ENCODE results near the gene DUOX1. TPM values are rescaled to one million over a fixed set of nuclear protein-coding genes. Genes with fewer than 3 reads are reported as not detected.

DUOX1 gene
- total and polyA plus RNA-seq, 2 of the 13 experiments (the other 11 are each of a cell fraction or from before 2014, with no cell fraction given): 0.03 TPM; not detected in 1

DNA sequence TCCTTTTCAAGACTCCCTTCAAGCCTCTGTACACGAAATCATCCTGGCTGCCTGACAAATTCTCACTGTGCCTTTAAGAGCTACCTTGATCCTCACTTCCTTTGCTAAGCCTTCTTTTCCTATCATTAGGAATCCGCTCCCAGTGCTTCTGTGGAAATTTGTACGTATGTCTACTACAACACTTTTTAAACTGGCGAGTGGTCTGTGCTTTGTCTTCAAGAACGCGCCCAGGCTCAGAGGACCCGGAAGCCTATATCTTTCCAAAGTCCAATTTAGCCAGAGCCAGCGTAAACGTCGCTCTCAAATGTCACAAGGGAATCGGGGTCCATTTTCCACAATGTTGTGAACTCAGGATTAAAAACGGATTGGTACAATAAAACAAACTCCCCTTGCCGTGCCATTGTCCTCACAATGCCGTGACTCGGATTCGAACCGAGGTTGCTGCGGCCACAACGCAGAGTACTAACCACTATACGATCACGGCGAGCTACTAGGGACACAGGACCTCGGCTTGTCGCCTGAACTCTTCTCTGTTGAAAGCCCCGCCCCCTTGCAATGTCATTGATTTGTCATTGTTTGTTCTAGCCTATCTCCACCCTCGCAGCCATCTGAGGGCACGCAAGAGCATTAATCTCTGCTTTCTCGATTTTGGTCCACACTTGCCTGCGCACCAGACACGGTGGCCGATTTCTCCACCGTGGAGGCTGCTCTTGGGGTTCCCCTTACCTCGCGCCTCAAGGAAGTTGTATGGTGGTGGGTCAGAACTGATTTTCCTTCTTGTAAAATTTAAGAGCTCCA is 70.4 kb downstream of the DUOX1 start (continued):
- TF ChIP-seq, protein P1, sequence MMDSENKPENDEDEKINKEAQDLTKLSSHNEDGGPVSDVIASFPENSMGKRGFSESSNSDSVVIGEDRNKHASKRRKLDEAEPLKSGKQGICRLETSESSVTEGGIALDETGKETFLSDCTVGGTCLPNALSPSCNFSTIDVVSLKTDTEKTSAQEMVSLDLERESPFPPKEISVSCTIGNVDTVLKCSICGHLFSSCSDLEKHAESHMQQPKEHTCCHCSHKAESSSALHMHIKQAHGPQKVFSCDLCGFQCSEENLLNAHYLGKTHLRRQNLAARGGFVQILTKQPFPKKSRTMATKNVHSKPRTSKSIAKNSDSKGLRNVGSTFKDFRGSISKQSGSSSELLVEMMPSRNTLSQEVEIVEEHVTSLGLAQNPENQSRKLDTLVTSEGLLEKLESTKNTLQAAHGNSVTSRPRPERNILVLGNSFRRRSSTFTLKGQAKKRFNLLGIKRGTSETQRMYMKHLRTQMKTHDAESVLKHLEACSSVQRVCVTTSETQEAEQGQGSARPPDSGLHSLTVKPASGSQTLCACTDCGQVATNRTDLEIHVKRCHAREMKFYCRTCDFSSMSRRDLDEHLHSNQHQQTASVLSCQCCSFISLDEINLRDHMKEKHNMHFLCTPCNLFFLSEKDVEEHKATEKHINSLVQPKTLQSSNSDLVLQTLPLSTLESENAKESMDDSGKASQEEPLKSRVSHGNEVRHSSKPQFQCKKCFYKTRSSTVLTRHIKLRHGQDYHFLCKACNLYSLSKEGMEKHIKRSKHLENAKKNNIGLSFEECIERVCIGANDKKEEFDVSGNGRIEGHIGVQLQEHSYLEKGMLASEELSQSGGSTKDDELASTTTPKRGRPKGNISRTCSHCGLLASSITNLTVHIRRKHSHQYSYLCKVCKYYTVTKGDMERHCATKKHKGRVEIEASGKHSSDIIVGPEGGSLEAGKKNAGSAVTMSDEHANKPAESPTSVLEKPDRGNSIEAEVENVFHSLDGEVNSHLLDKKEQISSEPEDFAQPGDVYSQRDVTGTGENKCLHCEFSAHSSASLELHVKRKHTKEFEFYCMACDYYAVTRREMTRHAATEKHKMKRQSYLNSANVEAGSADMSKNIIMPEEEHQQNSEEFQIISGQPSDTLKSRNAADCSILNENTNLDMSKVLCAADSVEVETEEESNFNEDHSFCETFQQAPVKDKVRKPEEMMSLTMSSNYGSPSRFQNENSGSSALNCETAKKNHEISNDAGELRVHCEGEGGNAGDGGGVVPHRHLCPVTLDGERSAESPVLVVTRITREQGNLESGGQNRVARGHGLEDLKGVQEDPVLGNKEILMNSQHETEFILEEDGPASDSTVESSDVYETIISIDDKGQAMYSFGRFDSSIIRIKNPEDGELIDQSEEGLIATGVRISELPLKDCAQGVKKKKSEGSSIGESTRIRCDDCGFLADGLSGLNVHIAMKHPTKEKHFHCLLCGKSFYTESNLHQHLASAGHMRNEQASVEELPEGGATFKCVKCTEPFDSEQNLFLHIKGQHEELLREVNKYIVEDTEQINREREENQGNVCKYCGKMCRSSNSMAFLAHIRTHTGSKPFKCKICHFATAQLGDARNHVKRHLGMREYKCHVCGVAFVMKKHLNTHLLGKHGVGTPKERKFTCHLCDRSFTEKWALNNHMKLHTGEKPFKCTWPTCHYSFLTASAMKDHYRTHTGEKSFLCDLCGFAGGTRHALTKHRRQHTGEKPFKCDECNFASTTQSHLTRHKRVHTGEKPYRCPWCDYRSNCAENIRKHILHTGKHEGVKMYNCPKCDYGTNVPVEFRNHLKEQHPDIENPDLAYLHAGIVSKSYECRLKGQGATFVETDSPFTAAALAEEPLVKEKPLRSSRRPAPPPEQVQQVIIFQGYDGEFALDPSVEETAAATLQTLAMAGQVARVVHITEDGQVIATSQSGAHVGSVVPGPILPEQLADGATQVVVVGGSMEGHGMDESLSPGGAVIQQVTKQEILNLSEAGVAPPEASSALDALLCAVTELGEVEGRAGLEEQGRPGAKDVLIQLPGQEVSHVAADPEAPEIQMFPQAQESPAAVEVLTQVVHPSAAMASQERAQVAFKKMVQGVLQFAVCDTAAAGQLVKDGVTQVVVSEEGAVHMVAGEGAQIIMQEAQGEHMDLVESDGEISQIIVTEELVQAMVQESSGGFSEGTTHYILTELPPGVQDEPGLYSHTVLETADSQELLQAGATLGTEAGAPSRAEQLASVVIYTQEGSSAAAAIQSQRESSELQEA (CRISPR knock-in tag; IDR thresholded peaks at IDR 0.05; ENCODE audit: not compliant biosample characterization): no peak
- TF ChIP-seq FIP1L1 (IDR thresholded peaks at IDR 0.05; ENCODE audit: borderline replicate concordance, insufficient read depth, low read depth, low read length) (0 out of 2 replicates have a peak, but pooled peaks have one; percentile 65), SOX5 (CRISPR knock-in tag; IDR thresholded peaks at IDR 0.05; ENCODE audit: borderline replicate concordance) (peak; percentile 85), TP53 (CRISPR knock-in tag; conservative IDR thresholded peaks at IDR 0.05) (0 out of 2 replicates have a peak, but pooled peaks have one; percentile 59), FOXC1 (CRISPR knock-in tag; IDR thresholded peaks at IDR 0.05; ENCODE audit: borderline replicate concordance) (0 out of 2 replicates have a peak, but pooled peaks have one; percentile 19), CHD4 (IDR thresholded peaks at IDR 0.05; ENCODE audit: borderline replicate concordance, low read length) (no peak), HNRNPK (IDR thresholded peaks at IDR 0.05; ENCODE audit: low read depth, low read length, poor library complexity, severe bottlenecking) (no peak), HNRNPL (IDR thresholded peaks at IDR 0.05; ENCODE audit: low read depth, low read length) (no peak), AGO2 (optimal IDR thresholded peaks at IDR 0.05; ENCODE audit: low read depth, low read length) (no peak), XRCC5 (optimal IDR thresholded peaks at IDR 0.05; ENCODE audit: low read length) (no peak)
- TF ChIP-seq, protein P2, sequence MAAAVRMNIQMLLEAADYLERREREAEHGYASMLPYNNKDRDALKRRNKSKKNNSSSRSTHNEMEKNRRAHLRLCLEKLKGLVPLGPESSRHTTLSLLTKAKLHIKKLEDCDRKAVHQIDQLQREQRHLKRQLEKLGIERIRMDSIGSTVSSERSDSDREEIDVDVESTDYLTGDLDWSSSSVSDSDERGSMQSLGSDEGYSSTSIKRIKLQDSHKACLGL (CRISPR knock-in tag; IDR thresholded peaks at IDR 0.05): no peak
- TF ChIP-seq, protein P3, sequence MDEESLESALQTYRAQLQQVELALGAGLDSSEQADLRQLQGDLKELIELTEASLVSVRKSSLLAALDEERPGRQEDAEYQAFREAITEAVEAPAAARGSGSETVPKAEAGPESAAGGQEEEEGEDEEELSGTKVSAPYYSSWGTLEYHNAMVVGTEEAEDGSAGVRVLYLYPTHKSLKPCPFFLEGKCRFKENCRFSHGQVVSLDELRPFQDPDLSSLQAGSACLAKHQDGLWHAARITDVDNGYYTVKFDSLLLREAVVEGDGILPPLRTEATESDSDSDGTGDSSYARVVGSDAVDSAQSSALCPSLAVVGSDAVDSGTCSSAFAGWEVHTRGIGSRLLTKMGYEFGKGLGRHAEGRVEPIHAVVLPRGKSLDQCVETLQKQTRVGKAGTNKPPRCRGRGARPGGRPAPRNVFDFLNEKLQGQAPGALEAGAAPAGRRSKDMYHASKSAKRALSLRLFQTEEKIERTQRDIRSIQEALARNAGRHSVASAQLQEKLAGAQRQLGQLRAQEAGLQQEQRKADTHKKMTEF (CRISPR knock-in tag; IDR thresholded peaks at IDR 0.05): peak; percentile 75
- TF ChIP-seq, protein P4, sequence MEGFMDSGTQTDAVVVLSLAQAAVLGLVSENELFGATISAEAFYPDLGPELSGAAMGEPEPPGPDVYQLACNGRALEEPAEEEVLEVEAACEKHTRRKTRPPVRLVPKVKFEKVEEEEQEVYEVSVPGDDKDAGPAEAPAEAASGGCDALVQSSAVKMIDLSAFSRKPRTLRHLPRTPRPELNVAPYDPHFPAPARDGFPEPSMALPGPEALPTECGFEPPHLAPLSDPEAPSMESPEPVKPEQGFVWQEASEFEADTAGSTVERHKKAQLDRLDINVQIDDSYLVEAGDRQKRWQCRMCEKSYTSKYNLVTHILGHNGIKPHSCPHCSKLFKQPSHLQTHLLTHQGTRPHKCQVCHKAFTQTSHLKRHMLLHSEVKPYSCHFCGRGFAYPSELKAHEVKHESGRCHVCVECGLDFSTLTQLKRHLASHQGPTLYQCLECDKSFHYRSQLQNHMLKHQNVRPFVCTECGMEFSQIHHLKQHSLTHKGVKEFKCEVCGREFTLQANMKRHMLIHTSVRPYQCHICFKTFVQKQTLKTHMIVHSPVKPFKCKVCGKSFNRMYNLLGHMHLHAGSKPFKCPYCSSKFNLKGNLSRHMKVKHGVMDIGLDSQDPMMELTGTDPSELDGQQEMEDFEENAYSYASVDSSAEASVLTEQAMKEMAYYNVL (CRISPR knock-in tag; IDR thresholded peaks at IDR 0.05; ENCODE audit: borderline replicate concordance): 0 out of 2 replicates have a peak, but pooled peaks have one; percentile 46
- TF ChIP-seq, protein P5, sequence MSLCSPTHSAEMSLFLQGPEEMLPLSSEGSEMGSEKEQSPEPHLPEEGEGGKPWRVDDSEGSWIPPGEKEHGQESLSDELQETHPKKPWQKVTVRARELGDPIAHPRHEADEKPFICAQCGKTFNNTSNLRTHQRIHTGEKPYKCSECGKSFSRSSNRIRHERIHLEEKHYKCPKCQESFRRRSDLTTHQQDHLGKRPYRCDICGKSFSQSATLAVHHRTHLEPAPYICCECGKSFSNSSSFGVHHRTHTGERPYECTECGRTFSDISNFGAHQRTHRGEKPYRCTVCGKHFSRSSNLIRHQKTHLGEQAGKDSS (CRISPR knock-in tag; IDR thresholded peaks at IDR 0.05; ENCODE audit: borderline replicate concordance, low read depth): peak; percentile 85
